ENCODE data around the gene PRDM16.

GRCh38 chr1:3074297-3074741 lies 5.3 kb downstream of the PRDM16 start:
- TF ChIP-seq CTCF (conservative IDR thresholded peaks at IDR 0.05 in 1 of 2, IDR thresholded peaks at IDR 0.05 in 1 of 2; ENCODE audit: extremely low read depth in 1 of 2, insufficient read depth in 1 of 2, low read depth in 1 of 2, low read length in 2 of 2) (no peak), EZH2 (IDR thresholded peaks at IDR 0.05; ENCODE audit: borderline replicate concordance, low read length) (no peak)
